ENCODE data around the gene RAB36.

DNA sequence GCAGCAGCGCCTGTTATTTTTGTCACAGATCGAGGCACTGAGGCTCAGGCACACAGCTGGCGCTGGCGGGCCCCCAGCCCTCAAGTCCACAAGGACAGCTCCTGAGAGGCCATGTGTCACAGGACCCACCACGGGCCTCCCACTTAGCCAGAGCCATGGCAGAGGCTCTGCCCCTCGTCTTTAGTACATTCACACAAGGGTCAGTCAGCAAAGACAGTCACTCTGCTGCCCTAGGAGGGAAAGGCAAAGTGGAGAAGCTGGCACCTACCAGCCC, 45.8 kb upstream of the RAB36 start:
- TF ChIP-seq, protein P1, sequence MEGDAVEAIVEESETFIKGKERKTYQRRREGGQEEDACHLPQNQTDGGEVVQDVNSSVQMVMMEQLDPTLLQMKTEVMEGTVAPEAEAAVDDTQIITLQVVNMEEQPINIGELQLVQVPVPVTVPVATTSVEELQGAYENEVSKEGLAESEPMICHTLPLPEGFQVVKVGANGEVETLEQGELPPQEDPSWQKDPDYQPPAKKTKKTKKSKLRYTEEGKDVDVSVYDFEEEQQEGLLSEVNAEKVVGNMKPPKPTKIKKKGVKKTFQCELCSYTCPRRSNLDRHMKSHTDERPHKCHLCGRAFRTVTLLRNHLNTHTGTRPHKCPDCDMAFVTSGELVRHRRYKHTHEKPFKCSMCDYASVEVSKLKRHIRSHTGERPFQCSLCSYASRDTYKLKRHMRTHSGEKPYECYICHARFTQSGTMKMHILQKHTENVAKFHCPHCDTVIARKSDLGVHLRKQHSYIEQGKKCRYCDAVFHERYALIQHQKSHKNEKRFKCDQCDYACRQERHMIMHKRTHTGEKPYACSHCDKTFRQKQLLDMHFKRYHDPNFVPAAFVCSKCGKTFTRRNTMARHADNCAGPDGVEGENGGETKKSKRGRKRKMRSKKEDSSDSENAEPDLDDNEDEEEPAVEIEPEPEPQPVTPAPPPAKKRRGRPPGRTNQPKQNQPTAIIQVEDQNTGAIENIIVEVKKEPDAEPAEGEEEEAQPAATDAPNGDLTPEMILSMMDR (conservative IDR thresholded peaks at IDR 0.05; ENCODE audit: low read length) = no peak
- no peak for TF ChIP-seq EZH2phosphoT487 (IDR thresholded peaks at IDR 0.05; ENCODE audit: borderline replicate concordance, low read depth, low read length)
